ENCODE data around the gene OR4B1.

GRCh38 chr11:48193876-48194275 is 22.7 kb upstream of the OR4B1 start:
- TF ChIP-seq CTCF (IDR thresholded peaks at IDR 0.05), result no peak
- no peak for TF ChIP-seq EZH2phosphoT487 (IDR thresholded peaks at IDR 0.05)
- TF ChIP-seq EZH2 (IDR thresholded peaks at IDR 0.05), result no peak
